HepG2 (cell line): Measurements from ENCODE around the gene MIB2. TPM values are rescaled to one million over a fixed set of nuclear protein-coding genes. Genes with fewer than 3 reads are reported as not detected.

Experiments used
- HOXA3 ChIP-seq: sonication (generic); formaldehyde crosslinking; IDR thresholded peaks from 2 replicates; pipeline ENCODE4 v1.5.0; 2020; ENCODE audit warnings: missing genetic modification reagents
- MAFG ChIP-seq: sonication (generic); formaldehyde crosslinking; IDR thresholded peaks from 2 replicates; pipeline ENCODE4 v1.5.1; 2020; ENCODE audit warnings: mild to moderate bottlenecking, missing genetic modification reagents
- NFE2 ChIP-seq: sonication (generic); formaldehyde crosslinking; IDR thresholded peaks from 2 replicates; pipeline ENCODE4 v1.4.0; 2020; ENCODE audit warnings: missing genetic modification reagents
- ZNF207 ChIP-seq: fragments of 450-650 bp; IDR thresholded peaks from 2 replicates; pipeline ENCODE4 v1.6.1; 2016; ENCODE audit warnings: antibody characterized with exemption, borderline replicate concordance
- ZNF75D ChIP-seq: sonication (generic); formaldehyde crosslinking; IDR thresholded peaks from 2 replicates; pipeline ENCODE4 v1.8.1; 2023; ENCODE audit warnings: missing genetic modification reagents, mild to moderate bottlenecking, borderline replicate concordance
- polyA plus RNA-seq, 8 experiments: library from polyadenylated mRNA; depleted of rRNA in 3 of 8; stranded (reverse) in 7 of 8; unstranded in 1 of 8; fragments of >200 nt; fragmentation: Illumina TruSeq in 4 of 8; extraction: Trizol in 4 of 8; gene quantifications; 2 replicates each; pipeline versions ENCODE4 v1.2.1 to v1.2.3, GENCODE V29; 2011 to 2016; ENCODE audit warnings: low read depth in 4 of 8, missing spikeins in 1 of 8, mixed read lengths in 1 of 8; ENCODE audit not compliant: insufficient read depth in 1 of 8
- total RNA-seq, 5 experiments: library from RNA; depleted of rRNA; stranded (reverse); fragments of >200 nt; fragmentation: Illumina TruSeq; extraction: Trizol; gene quantifications; 2 replicates each; pipeline ENCODE4 v1.2.3, GENCODE V29; 2016; ENCODE audit warnings: low read depth in 1 of 5
- TF ChIP-seq, protein P1 (sequence below): sonication (generic); formaldehyde crosslinking; IDR thresholded peaks from 2 replicates; pipeline ENCODE4 v1.5.0; 2020; ENCODE audit warnings: mild to moderate bottlenecking, missing genetic modification reagents, borderline replicate concordance
- TF ChIP-seq, protein P2 (sequence below), 2 experiments: sonication (generic) in 1 of 2; formaldehyde crosslinking in 1 of 2; IDR thresholded peaks; 2 replicates each; pipeline versions ENCODE4 v1.4.0 to v1.6.1; 2016 to 2020; ENCODE audit warnings: borderline replicate concordance in 1 of 2, low read depth in 1 of 2, mild to moderate bottlenecking in 1 of 2, missing genetic modification reagents in 1 of 2
- TF ChIP-seq, protein P3 (sequence below): sonication (generic); formaldehyde crosslinking; IDR thresholded peaks from 2 replicates; pipeline ENCODE4 v1.8.0; 2022; ENCODE audit warnings: mild to moderate bottlenecking, missing genetic modification reagents

Gene MIB2
- total and polyA plus RNA-seq, 2 of the 13 experiments (the other 11 are each of a cell fraction or from before 2014, with no cell fraction given) = 19.9 to 30.4 TPM

DNA sequence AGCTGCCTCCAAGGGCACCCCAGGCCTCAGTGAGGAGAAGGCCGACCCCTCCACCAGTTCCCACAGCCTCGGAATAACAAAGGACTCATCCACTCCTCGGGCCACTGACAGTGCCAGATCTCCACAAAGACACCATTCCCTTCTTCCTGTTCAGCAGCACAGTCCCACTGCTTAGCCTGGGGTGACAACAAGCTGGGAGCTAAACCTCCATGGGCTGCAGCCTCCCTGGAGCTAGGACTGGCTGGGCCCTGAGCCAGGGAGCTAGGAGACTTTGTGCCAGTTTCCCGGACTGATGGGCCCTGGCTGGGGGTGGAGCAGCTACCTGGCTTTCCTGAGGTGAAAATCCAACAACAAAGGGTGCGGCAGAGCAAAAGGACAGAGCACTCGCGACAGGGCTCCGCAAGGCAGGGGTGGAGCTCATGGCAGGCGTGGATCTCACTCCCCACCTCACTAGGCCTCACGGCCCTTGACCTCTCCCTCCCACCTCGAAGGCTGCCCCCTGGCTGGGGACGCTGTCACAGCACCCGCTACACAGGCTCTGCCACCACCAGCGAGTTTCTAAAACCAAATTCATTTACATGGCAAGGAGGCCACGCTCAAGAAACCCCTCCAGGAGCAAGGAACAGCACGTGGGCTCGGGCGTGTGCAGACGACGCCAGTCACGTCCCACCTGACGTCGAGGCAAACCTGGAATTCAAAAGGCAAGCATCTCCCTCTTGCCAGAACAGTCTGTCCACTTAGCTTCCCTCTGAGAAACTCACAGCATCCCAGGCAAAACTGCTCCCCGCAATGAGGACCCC lies 63.5 kb downstream of the MIB2 start (continued):
- TF ChIP-seq ZNF75D (no peak), ZNF207 (no peak), NFE2 (no peak), MAFG (CRISPR knock-in tag) (no peak), HOXA3 (CRISPR knock-in tag) (peak; percentile 81; the same call in 1 of the 2 replicates)
- TF ChIP-seq, protein P1, sequence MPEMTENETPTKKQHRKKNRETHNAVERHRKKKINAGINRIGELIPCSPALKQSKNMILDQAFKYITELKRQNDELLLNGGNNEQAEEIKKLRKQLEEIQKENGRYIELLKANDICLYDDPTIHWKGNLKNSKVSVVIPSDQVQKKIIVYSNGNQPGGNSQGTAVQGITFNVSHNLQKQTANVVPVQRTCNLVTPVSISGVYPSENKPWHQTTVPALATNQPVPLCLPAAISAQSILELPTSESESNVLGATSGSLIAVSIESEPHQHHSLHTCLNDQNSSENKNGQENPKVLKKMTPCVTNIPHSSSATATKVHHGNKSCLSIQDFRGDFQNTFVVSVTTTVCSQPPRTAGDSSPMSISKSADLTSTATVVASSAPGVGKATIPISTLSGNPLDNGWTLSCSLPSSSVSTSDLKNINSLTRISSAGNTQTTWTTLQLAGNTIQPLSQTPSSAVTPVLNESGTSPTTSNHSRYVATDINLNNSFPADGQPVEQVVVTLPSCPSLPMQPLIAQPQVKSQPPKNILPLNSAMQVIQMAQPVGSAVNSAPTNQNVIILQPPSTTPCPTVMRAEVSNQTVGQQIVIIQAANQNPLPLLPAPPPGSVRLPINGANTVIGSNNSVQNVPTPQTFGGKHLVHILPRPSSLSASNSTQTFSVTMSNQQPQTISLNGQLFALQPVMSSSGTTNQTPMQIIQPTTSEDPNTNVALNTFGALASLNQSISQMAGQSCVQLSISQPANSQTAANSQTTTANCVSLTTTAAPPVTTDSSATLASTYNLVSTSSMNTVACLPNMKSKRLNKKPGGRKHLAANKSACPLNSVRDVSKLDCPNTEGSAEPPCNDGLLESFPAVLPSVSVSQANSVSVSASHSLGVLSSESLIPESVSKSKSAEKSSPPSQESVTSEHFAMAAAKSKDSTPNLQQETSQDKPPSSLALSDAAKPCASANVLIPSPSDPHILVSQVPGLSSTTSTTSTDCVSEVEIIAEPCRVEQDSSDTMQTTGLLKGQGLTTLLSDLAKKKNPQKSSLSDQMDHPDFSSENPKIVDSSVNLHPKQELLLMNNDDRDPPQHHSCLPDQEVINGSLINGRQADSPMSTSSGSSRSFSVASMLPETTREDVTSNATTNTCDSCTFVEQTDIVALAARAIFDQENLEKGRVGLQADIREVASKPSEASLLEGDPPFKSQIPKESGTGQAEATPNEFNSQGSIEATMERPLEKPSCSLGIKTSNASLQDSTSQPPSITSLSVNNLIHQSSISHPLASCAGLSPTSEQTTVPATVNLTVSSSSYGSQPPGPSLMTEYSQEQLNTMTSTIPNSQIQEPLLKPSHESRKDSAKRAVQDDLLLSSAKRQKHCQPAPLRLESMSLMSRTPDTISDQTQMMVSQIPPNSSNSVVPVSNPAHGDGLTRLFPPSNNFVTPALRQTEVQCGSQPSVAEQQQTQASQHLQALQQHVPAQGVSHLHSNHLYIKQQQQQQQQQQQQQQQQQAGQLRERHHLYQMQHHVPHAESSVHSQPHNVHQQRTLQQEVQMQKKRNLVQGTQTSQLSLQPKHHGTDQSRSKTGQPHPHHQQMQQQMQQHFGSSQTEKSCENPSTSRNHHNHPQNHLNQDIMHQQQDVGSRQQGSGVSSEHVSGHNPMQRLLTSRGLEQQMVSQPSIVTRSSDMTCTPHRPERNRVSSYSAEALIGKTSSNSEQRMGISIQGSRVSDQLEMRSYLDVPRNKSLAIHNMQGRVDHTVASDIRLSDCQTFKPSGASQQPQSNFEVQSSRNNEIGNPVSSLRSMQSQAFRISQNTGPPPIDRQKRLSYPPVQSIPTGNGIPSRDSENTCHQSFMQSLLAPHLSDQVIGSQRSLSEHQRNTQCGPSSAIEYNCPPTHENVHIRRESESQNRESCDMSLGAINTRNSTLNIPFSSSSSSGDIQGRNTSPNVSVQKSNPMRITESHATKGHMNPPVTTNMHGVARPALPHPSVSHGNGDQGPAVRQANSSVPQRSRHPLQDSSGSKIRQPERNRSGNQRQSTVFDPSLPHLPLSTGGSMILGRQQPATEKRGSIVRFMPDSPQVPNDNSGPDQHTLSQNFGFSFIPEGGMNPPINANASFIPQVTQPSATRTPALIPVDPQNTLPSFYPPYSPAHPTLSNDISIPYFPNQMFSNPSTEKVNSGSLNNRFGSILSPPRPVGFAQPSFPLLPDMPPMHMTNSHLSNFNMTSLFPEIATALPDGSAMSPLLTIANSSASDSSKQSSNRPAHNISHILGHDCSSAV (CRISPR knock-in tag) = no peak
- TF ChIP-seq, protein P2, sequence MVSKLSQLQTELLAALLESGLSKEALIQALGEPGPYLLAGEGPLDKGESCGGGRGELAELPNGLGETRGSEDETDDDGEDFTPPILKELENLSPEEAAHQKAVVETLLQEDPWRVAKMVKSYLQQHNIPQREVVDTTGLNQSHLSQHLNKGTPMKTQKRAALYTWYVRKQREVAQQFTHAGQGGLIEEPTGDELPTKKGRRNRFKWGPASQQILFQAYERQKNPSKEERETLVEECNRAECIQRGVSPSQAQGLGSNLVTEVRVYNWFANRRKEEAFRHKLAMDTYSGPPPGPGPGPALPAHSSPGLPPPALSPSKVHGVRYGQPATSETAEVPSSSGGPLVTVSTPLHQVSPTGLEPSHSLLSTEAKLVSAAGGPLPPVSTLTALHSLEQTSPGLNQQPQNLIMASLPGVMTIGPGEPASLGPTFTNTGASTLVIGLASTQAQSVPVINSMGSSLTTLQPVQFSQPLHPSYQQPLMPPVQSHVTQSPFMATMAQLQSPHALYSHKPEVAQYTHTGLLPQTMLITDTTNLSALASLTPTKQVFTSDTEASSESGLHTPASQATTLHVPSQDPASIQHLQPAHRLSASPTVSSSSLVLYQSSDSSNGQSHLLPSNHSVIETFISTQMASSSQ (IDR thresholded peaks at IDR 0.05; ENCODE audit: low read depth) = no peak
- TF ChIP-seq, protein P2 (CRISPR knock-in tag; IDR thresholded peaks at IDR 0.05; ENCODE audit: borderline replicate concordance) = peak; percentile 38; the same call in 1 of the 2 replicates
- TF ChIP-seq, protein P3, sequence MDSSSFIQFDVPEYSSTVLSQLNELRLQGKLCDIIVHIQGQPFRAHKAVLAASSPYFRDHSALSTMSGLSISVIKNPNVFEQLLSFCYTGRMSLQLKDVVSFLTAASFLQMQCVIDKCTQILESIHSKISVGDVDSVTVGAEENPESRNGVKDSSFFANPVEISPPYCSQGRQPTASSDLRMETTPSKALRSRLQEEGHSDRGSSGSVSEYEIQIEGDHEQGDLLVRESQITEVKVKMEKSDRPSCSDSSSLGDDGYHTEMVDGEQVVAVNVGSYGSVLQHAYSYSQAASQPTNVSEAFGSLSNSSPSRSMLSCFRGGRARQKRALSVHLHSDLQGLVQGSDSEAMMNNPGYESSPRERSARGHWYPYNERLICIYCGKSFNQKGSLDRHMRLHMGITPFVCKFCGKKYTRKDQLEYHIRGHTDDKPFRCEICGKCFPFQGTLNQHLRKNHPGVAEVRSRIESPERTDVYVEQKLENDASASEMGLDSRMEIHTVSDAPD = 0 out of 2 replicates have a peak, but pooled peaks have one; percentile 39
